HCT116 (cell line): Measurements from ENCODE around the gene DIP2B. TPM values are rescaled to one million over a fixed set of nuclear protein-coding genes. Genes with fewer than 3 reads are reported as not detected.

Experiments
- ATAC-seq: fragments of 200-7000 bp; cut with Tn5 transposase; 2 replicates; pipeline ENCODE4 v1.9.1; 2020; ENCODE audit warnings: mild to moderate bottlenecking, moderate library complexity
- BruUV-seq: library from RNA; stranded (reverse); fragments of 400-500 nt; replicated peaks from 2 replicates; lab custom pipeline; 2021; lab: Mats Ljungman, UMichigan
- CTCF ChIA-PET: fragments of 300-600 bp; sonication (Branson Sonifier 250); formaldehyde crosslinking; loops from one replicate; lab custom pipeline; 2021; ENCODE audit warnings: antibody characterized with exemption; lab: Charles Lee
- POLR2A ChIA-PET: fragments of 300-600, 350-600 bp; sonication (Branson Sonifier 250); formaldehyde crosslinking; loops from one replicate; lab custom pipeline; 2021; ENCODE audit warnings: antibody characterized with exemption; lab: Charles Lee
- RAD21 ChIA-PET, 2 experiments: fragments of 300-600 bp; sonication (Branson Sonifier 250); formaldehyde crosslinking; loops; one replicate each; lab custom pipeline; 2023; ENCODE audit warnings: low total read pairs in 2 of 2; ENCODE audit not compliant: uncharacterized antibody in 2 of 2, unreplicated experiment in 2 of 2, low non-redundant PET in 1 of 2; lab: Charles Lee
- DNase-seq: peaks from one replicate; pipeline ENCODE4 v3.0.0-alpha.2; 2010; ENCODE audit warnings: low read depth, low spot score
- H2AFZ ChIP-seq: fragments of 200-600 bp; shearing (Covaris generic), sonication (generic); 2 replicates; pipeline ENCODE4 v1.6.1; 2017; ENCODE audit warnings: low read depth, mixed run types, mixed read lengths, antibody characterized with exemption, low read length; ENCODE audit not compliant: poor library complexity, severe bottlenecking
- H3K27ac ChIP-seq: 2 replicates; pipeline ENCODE4 v1.5.1; 2012; ENCODE audit warnings: low read depth, low read length
- H3K27me3 ChIP-seq: fragments of 200-600 bp; sonication (generic); 2 replicates; pipeline ENCODE4 v1.6.1; 2016; ENCODE audit warnings: mixed run types, low read length, mixed read lengths; ENCODE audit not compliant: insufficient read depth
- H3K36me3 ChIP-seq, 2 experiments: fragments of 200-500 bp in 1 of 2; fragments of 200-600 bp in 1 of 2; sonication (Bioruptor generic) in 1 of 2; sonication (generic) in 1 of 2; 2 replicates each; pipeline versions ENCODE4 v1.5.1 to v1.6.1; 2014 to 2016; ENCODE audit warnings: low read length in 2 of 2, inconsistent platforms in 1 of 2, mixed read lengths in 1 of 2, mixed run types in 1 of 2; ENCODE audit not compliant: insufficient read depth in 2 of 2, control insufficient read depth in 1 of 2
- H3K4me1 ChIP-seq, 2 experiments: fragments of 200-600 bp in 1 of 2; sonication (generic) in 1 of 2; 2 replicates each; pipeline versions ENCODE4 v1.5.1 to v1.6.1; 2012 to 2017; ENCODE audit warnings: low read length in 2 of 2, inconsistent platforms in 1 of 2, mild to moderate bottlenecking in 1 of 2, mixed read lengths in 1 of 2, mixed run types in 1 of 2, moderate library complexity in 1 of 2; ENCODE audit not compliant: insufficient read depth in 2 of 2, control insufficient read depth in 1 of 2
- H3K4me2 ChIP-seq: fragments of 200-600 bp; sonication (generic); 2 replicates; pipeline ENCODE4 v1.6.1; 2017; ENCODE audit warnings: mixed run types, low read length, mixed read lengths
- H3K4me3 ChIP-seq, 2 experiments: fragments of 200-600 bp in 1 of 2; sonication (generic) in 1 of 2; replicated peaks in 1 of 2; 2 replicates each; pipeline ENCODE4 v1.5.1; 2011 to 2016; ENCODE audit warnings: low read length in 2 of 2, control low read depth in 1 of 2, low read depth in 1 of 2, mild to moderate bottlenecking in 1 of 2, mixed read lengths in 1 of 2, mixed run types in 1 of 2
- H3K79me2 ChIP-seq: fragments of 200-600 bp; sonication (generic); 2 replicates; pipeline ENCODE4 v1.6.1; 2017; ENCODE audit warnings: mild to moderate bottlenecking, mixed run types, low read length, moderate library complexity, mixed read lengths; ENCODE audit not compliant: insufficient read depth
- H3K9ac ChIP-seq: fragments of 200-600 bp; sonication (generic); 2 replicates; pipeline ENCODE4 v1.6.1; 2016; ENCODE audit warnings: low read length, mixed read lengths
- H3K9me2 ChIP-seq: fragments of 200-600 bp; sonication (generic), shearing (Covaris generic); 2 replicates; pipeline ENCODE4 v1.6.1; 2017; ENCODE audit warnings: mixed run types, mild to moderate bottlenecking, moderate library complexity; ENCODE audit not compliant: insufficient read depth
- H3K9me3 ChIP-seq, 2 experiments: fragments of 200-500 bp in 1 of 2; fragments of 200-600 bp in 1 of 2; sonication (Bioruptor generic) in 1 of 2; sonication (generic) in 1 of 2; 2 replicates each; pipeline ENCODE4 v1.6.1; 2014 to 2017; ENCODE audit warnings: low read length in 2 of 2, mixed read lengths in 2 of 2, inconsistent platforms in 1 of 2, low read depth in 1 of 2, mild to moderate bottlenecking in 1 of 2, mixed run types in 1 of 2, moderate library complexity in 1 of 2; ENCODE audit not compliant: control insufficient read depth in 1 of 2, insufficient read depth in 1 of 2
- H4K20me1 ChIP-seq: fragments of 200-600 bp; sonication (generic), shearing (Covaris generic); 2 replicates; pipeline ENCODE4 v1.6.1; 2017; ENCODE audit warnings: mixed run types, mild to moderate bottlenecking, moderate library complexity; ENCODE audit not compliant: insufficient read depth
- CBX3 ChIP-seq: IDR thresholded peaks from 2 replicates; pipeline ENCODE4 v1.6.1; 2012; ENCODE audit warnings: low read depth
- CTCF ChIP-seq, 3 experiments: fragments of 200-600 bp in 1 of 3; sonication (generic) in 1 of 3; IDR thresholded peaks in 2 of 3; conservative IDR thresholded peaks in 1 of 3; 2 replicates each; pipeline ENCODE4 v1.5.1; 2012 to 2017; ENCODE audit warnings: low read depth in 2 of 3, low read length in 2 of 3, antibody characterized with exemption in 1 of 3, borderline replicate concordance in 1 of 3, control low read depth in 1 of 3, mild to moderate bottlenecking in 1 of 3, mixed read lengths in 1 of 3, mixed run types in 1 of 3, moderate library complexity in 1 of 3; ENCODE audit not compliant: insufficient read depth in 1 of 3
- ELF1 ChIP-seq: IDR thresholded peaks from 2 replicates; pipeline ENCODE4 v1.6.1; 2012; ENCODE audit warnings: low read depth, borderline replicate concordance
- EZH2phosphoT487 ChIP-seq: fragments of 200-600 bp; IDR thresholded peaks from 2 replicates; pipeline ENCODE4 v1.6.1; 2018; ENCODE audit warnings: antibody characterized with exemption, borderline replicate concordance
- FOSL1 ChIP-seq: IDR thresholded peaks from 2 replicates; pipeline ENCODE4 v1.6.1; 2012; ENCODE audit warnings: low read depth
- JUND ChIP-seq: IDR thresholded peaks from 2 replicates; pipeline ENCODE4 v1.6.1; 2012
- POLR2A ChIP-seq: IDR thresholded peaks from 2 replicates; pipeline ENCODE4 v1.7.0; 2011; ENCODE audit warnings: borderline replicate concordance; ENCODE audit not compliant: insufficient read depth, insufficient read length; ENCODE audit errors: extremely low read depth
- POLR2AphosphoS5 ChIP-seq: IDR thresholded peaks from 2 replicates; pipeline ENCODE4 v1.6.1; 2011; ENCODE audit warnings: mild to moderate bottlenecking, low read depth, low read length, moderate library complexity
- RAD21 ChIP-seq: IDR thresholded peaks from 2 replicates; pipeline ENCODE4 v1.6.1; 2012; ENCODE audit warnings: low read depth, mild to moderate bottlenecking
- REST ChIP-seq: IDR thresholded peaks from 2 replicates; pipeline ENCODE4 v1.6.1; 2012; ENCODE audit warnings: low read depth
- SP1 ChIP-seq: IDR thresholded peaks from 2 replicates; pipeline ENCODE4 v1.6.1; 2012; ENCODE audit warnings: low read depth
- SRF ChIP-seq: IDR thresholded peaks from 2 replicates; pipeline ENCODE4 v1.6.1; 2012; ENCODE audit warnings: low read depth
- TCF7L2 ChIP-seq: IDR thresholded peaks from 2 replicates; pipeline ENCODE4 v1.7.0; 2011; ENCODE audit warnings: borderline replicate concordance, inconsistent platforms; ENCODE audit not compliant: insufficient read depth, insufficient read length; ENCODE audit errors: extremely low read depth
- YY1 ChIP-seq: IDR thresholded peaks from 2 replicates; pipeline ENCODE4 v1.6.1; 2011; ENCODE audit warnings: low read length, low read depth, moderate library complexity, mild to moderate bottlenecking; ENCODE audit not compliant: insufficient replicate concordance; ENCODE audit errors: extremely low read depth
- ZBTB33 ChIP-seq: IDR thresholded peaks from 2 replicates; pipeline ENCODE4 v1.6.1; 2011; ENCODE audit warnings: mild to moderate bottlenecking, low read length, moderate library complexity; ENCODE audit not compliant: insufficient replicate concordance; ENCODE audit errors: extremely low read depth
- ZNF274 ChIP-seq: fragments of 200-500 bp; sonication (Bioruptor generic); IDR thresholded peaks from 2 replicates; pipeline ENCODE4 v1.6.1; 2014; ENCODE audit warnings: mild to moderate bottlenecking, low read depth, low read length, inconsistent platforms
- intact Hi-C: fragments of 100-400 bp; cut with micrococcal nuclease; formaldehyde crosslinking; loops from 2 replicates; pipeline ENCODE4 v1.10.0; 2022
- total RNA-seq: library from RNA; stranded (reverse); gene quantifications from one replicate; pipeline ENCODE4 v1.2.1, GENCODE V29; 2021; ENCODE audit not compliant: unreplicated experiment

DIP2B gene
- total RNA-seq, 1 experiment from 2014 or later: 32.3 TPM

GRCh38 chr12:50711121-50711520 is 206.3 kb downstream of the DIP2B start:
- ChIA-PET CTCF (no interaction called here), POLR2A (no interaction called here), RAD21 (no interaction called here)
- Histone ChIP-seq H4K20me1 (no peaks in the 10 kb centered on the region), H3K4me1 (no peaks in the 10 kb centered on the region), H3K9me2 (no peaks in the 10 kb centered on the region), H3K79me2 (no peaks in the 10 kb centered on the region), H3K27me3 (no peaks in the 10 kb centered on the region), H3K27ac (no peak overlapping the region), H3K9me3 (no peaks in the 10 kb centered on the region), H2AFZ (no peak overlapping the region), H3K4me2 (no peak overlapping the region), H3K9ac (no peak overlapping the region), H3K36me3 (peaks cover 13 to 14% of the 10 kb centered on the region in 2 experiments; a peak in 2 of 4 replicates), H3K4me3 (no peak overlapping the region)
- intact Hi-C loops: no loop called here
- DNase-seq (no peak), ATAC-seq (no peak)
- no TSS peak for BruUV-seq
- TF ChIP-seq POLR2A (no peak), POLR2AphosphoS5 (no peak), EZH2phosphoT487 (no peak), ELF1 (no peak), CTCF (IDR thresholded peaks at IDR 0.05 in 2 of 3, conservative IDR thresholded peaks at IDR 0.05 in 1 of 3; ENCODE audit: borderline replicate concordance in 1 of 3, insufficient read depth in 1 of 3, low read depth in 2 of 3, low read length in 2 of 3) (no peak), FOSL1 (no peak), JUND (no peak), ZNF274 (no peak), ZBTB33 (no peak), SRF (no peak), CBX3 (no peak), REST (no peak), TCF7L2 (no peak), YY1 (no peak), RAD21 (no peak), SP1 (no peak)
